Measurements from ENCODE around the gene ZDHHC14.

The ZDHHC14 gene

DNA sequence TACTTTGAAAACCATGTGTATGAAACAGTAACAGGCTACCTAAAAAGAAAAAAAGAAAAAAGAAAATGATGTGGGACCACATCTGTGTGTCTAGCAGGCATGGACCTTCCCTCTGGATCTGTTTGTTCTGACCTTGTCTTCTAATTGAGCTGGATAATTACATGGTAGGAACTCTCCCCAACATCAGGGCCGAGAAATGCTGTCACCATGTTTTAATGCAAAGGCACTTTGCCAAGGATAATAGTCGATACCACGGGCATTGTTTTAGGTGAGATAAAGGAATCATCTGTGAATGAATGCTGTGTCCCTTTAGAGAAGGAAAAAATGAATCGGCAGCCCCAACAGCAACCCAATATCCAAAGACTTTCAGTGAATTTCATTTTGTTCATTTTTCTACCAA lies 149.1 kb downstream of the ZDHHC14 start:
- no peak overlapping the region for H3K4me2 ChIP-seq (ENCODE audit: low read length)
- no peak overlapping the region for H3K27ac ChIP-seq (ENCODE audit: low read depth, low read length)
- H3K4me3 ChIP-seq (ENCODE audit: low read length), result no peak overlapping the region
- no peaks in the 10 kb centered on the region for H3K9me3 ChIP-seq (ENCODE audit: control insufficient read depth, insufficient read depth, low read length)
- no peaks in the 10 kb centered on the region for H3K9me2 ChIP-seq (replicated peaks; ENCODE audit: control insufficient read depth, low read length)
- no peaks in the 10 kb centered on the region for H4K20me1 ChIP-seq (ENCODE audit: control insufficient read depth, insufficient read depth, low read depth, low read length)
- H3K27me3 ChIP-seq (ENCODE audit: control insufficient read depth, low read length), result no peaks in the 10 kb centered on the region
- no peaks in the 10 kb centered on the region for H3F3A ChIP-seq (ENCODE audit: control insufficient read depth, insufficient read depth)
- no peaks in the 10 kb centered on the region for H3K79me2 ChIP-seq (ENCODE audit: control insufficient read depth, low read length)
- peaks cover 29% of the 10 kb centered on the region for H3K4me1 ChIP-seq (ENCODE audit: control insufficient read depth, low read length)
- TF ChIP-seq, protein P1, sequence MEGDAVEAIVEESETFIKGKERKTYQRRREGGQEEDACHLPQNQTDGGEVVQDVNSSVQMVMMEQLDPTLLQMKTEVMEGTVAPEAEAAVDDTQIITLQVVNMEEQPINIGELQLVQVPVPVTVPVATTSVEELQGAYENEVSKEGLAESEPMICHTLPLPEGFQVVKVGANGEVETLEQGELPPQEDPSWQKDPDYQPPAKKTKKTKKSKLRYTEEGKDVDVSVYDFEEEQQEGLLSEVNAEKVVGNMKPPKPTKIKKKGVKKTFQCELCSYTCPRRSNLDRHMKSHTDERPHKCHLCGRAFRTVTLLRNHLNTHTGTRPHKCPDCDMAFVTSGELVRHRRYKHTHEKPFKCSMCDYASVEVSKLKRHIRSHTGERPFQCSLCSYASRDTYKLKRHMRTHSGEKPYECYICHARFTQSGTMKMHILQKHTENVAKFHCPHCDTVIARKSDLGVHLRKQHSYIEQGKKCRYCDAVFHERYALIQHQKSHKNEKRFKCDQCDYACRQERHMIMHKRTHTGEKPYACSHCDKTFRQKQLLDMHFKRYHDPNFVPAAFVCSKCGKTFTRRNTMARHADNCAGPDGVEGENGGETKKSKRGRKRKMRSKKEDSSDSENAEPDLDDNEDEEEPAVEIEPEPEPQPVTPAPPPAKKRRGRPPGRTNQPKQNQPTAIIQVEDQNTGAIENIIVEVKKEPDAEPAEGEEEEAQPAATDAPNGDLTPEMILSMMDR (IDR thresholded peaks at IDR 0.05; ENCODE audit: low read depth, low read length, poor library complexity, severe bottlenecking), result no peak
- no peak for TF ChIP-seq EZH2phosphoT487 (IDR thresholded peaks at IDR 0.05; ENCODE audit: borderline replicate concordance, low read length)
- no peaks in the 10 kb centered on the region for H3K36me3 ChIP-seq (ENCODE audit: control insufficient read depth, low read length)

DNA sequence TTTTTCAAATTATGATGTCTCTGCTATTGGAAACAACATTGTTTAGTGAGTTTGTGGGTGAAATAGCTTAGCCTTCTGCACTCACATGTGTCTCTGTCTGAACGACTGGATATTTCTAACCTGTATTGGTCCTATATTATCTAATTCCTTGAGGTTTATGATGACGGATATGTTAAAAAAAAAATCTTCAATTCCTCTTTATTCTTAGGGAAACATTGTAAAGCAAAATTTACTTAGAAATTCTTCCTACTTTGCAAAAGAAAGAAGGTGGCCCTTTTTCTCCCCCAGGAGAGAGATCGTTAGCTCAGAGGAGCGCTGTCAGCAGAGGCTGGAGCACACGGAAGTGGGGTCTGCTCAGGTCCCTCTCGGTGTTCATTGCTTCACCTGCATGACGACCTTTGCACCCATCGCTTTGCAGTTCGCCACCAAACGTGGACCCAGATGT lies 149.8 kb downstream of the ZDHHC14 start:
- peaks cover 36% of the 10 kb centered on the region for H3K4me1 ChIP-seq (ENCODE audit: control insufficient read depth, low read length)
- no peak overlapping the region for H3K27ac ChIP-seq (ENCODE audit: low read depth, low read length)

DNA sequence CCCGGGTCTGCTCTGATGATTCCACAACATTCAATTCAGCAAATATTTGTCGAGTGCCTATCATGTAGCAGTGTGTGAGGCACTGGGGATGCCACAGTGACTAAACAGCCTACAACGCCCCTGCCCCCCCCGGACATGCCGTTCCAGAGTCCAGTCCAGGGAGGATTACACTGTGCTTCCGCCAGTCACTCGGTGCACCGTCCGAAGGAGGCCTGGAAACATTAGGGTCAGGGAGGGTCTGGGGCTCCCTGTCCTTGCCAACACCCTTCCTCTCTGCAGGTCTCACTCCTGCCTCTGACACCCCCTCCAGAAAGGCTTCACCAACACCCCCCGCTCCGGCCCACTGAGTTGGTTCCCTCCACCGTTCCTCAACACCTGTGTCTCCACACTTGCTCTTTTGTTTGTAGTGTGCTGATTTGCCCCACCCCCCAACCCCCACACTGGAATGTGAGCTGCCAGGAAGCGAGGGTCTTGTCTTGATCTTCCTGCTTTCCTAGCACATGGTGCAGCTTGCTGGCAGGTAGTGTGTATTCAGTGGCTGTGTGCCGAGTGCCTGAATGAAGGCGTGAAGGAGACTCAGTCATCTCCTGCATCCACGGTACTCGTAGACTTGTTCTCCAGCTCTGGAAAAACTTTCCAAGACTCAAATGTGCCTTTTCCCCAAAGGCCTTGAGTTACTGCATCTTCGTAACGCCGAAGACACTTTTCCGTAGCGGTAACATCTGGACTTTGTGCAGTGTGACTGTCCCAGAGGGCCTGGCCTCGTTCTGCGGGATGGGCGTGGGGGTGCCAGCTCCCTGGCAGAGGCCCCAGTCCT lies 150.4 kb downstream of the ZDHHC14 start:
- TF ChIP-seq EZH2phosphoT487 (IDR thresholded peaks at IDR 0.05; ENCODE audit: borderline replicate concordance, low read length), result no peak
- TF ChIP-seq, protein P1 (IDR thresholded peaks at IDR 0.05; ENCODE audit: low read depth, low read length, poor library complexity, severe bottlenecking), result no peak
- H3K27me3 ChIP-seq (ENCODE audit: control insufficient read depth, low read length), result no peaks in the 10 kb centered on the region
- 0 out of 2 replicates have a peak, but pooled peaks cover 2% of the 10 kb centered on the region for H3F3A ChIP-seq (ENCODE audit: control insufficient read depth, insufficient read depth)
- H3K4me2 ChIP-seq (ENCODE audit: low read length), result no peak overlapping the region
- peaks cover 42% of the 10 kb centered on the region for H3K4me1 ChIP-seq (ENCODE audit: control insufficient read depth, low read length)
- H4K20me1 ChIP-seq (ENCODE audit: control insufficient read depth, insufficient read depth, low read depth, low read length), result no peaks in the 10 kb centered on the region
- no peaks in the 10 kb centered on the region for H3K9me2 ChIP-seq (replicated peaks; ENCODE audit: control insufficient read depth, low read length)
- H3K27ac ChIP-seq (ENCODE audit: low read depth, low read length), result no peak overlapping the region
- H3K79me2 ChIP-seq (ENCODE audit: control insufficient read depth, low read length), result no peaks in the 10 kb centered on the region
- no peaks in the 10 kb centered on the region for H3K36me3 ChIP-seq (ENCODE audit: control insufficient read depth, low read length)
- H3K9me3 ChIP-seq (ENCODE audit: control insufficient read depth, insufficient read depth, low read length), result no peaks in the 10 kb centered on the region
- no peak overlapping the region for H3K4me3 ChIP-seq (ENCODE audit: low read length)

More for the DNA sequence above, 149.8 kb downstream of the ZDHHC14 start:
- H3K4me2 ChIP-seq (ENCODE audit: low read length), result no peak overlapping the region
- H3K4me3 ChIP-seq (ENCODE audit: low read length), result no peak overlapping the region
- H3K36me3 ChIP-seq (ENCODE audit: control insufficient read depth, low read length), result no peaks in the 10 kb centered on the region
- no peaks in the 10 kb centered on the region for H3K9me2 ChIP-seq (replicated peaks; ENCODE audit: control insufficient read depth, low read length)
- H4K20me1 ChIP-seq (ENCODE audit: control insufficient read depth, insufficient read depth, low read depth, low read length), result no peaks in the 10 kb centered on the region
- no peaks in the 10 kb centered on the region for H3F3A ChIP-seq (ENCODE audit: control insufficient read depth, insufficient read depth)
- H3K27me3 ChIP-seq (ENCODE audit: control insufficient read depth, low read length), result no peaks in the 10 kb centered on the region
- no peaks in the 10 kb centered on the region for H3K79me2 ChIP-seq (ENCODE audit: control insufficient read depth, low read length)
- no peaks in the 10 kb centered on the region for H3K9me3 ChIP-seq (ENCODE audit: control insufficient read depth, insufficient read depth, low read length)
- TF ChIP-seq, protein P1 (IDR thresholded peaks at IDR 0.05; ENCODE audit: low read depth, low read length, poor library complexity, severe bottlenecking), result no peak
